KOPT-K1 (cell line): ENCODE data around the gene YKT6.

ENCODE experiments used
- H3K27ac ChIP-seq: fragments of 200-600 bp; sonication (generic); 2 replicates; pipeline ENCODE4 v1.5.1; 2016; ENCODE audit warnings: antibody characterized with exemption, mild to moderate bottlenecking, low read depth, low read length; ENCODE audit not compliant: poor library complexity, severe bottlenecking
- H3K36me3 ChIP-seq: fragments of 200-600 bp; sonication (generic); 2 replicates; pipeline ENCODE4 v1.5.1; 2017; ENCODE audit warnings: antibody characterized with exemption, mild to moderate bottlenecking, low read length, moderate library complexity; ENCODE audit not compliant: insufficient read depth
- H3K9me3 ChIP-seq: fragments of 200-600 bp; sonication (generic); 2 replicates; pipeline ENCODE4 v1.5.1; 2017; ENCODE audit warnings: antibody characterized with exemption, low read length, mild to moderate bottlenecking; ENCODE audit not compliant: insufficient read depth, poor library complexity, severe bottlenecking

The YKT6 gene

GRCh38 chr7:44217223-44217714, 16.5 kb downstream of the YKT6 start:
- Histone ChIP-seq H3K9me3 (no peaks in the 10 kb centered on the region), H3K27ac (no peak overlapping the region)

GRCh38 chr7:44217852-44218402, 17.1 kb downstream of the YKT6 start:
- H3K9me3 ChIP-seq: no peaks in the 10 kb centered on the region
- peaks cover 21% of the 10 kb centered on the region for H3K36me3 ChIP-seq
- H3K27ac ChIP-seq: no peak overlapping the region

More at GRCh38 chr7:44217223-44217714, 16.5 kb downstream of the YKT6 start:
- H3K36me3 ChIP-seq: peaks cover 27% of the 10 kb centered on the region

DNA sequence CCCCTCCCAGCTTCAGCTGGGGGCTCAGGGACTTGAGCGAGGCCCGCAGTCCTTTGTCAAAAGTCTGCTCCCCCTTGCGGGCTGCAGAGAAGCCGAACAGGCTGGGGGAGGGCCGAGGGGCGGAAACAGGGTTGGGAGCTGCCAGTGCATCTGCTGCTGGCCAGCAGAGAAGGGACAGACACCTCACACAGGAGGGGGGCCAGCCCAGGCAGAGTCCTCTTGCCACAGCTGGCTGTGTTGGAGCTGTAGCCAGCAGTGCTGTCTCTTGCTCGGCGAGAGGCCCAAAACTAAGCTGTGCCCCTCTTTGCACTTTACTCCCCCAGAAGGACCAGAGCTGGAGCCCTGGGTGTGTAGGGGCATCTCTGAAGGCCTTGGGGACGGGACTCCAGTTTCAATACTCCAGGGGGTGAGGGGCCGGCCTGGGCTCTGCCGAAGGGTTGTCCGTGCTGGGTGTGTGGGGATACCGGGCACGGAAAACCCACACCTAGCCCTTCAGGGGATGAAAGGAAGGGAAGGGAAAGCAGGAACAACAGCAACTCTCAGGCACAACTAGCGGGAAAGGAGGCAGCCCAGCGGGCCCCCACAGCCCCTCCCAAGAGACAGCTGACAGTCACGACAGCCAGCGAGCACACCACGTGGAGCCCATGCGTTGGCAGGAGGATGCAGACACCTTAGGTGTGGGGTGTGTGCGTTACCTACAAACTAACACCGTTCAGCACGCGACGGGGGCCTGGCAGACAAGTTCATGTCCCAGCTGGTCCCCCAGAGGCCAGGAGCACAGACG, 17.8 kb downstream of the YKT6 start:
- Histone ChIP-seq H3K36me3 (peaks cover 14% of the 10 kb centered on the region; the same call in 1 of the 2 replicates), H3K27ac (no peak overlapping the region), H3K9me3 (no peaks in the 10 kb centered on the region)

- Histone ChIP-seq H3K36me3 (peaks cover 5% of the 10 kb centered on the region; the same call in 1 of the 2 replicates), H3K9me3 (no peaks in the 10 kb centered on the region), H3K27ac (no peak overlapping the region)
Measured at GRCh38 chr7:44219371-44220045, 18.7 kb downstream of the YKT6 start.

DNA sequence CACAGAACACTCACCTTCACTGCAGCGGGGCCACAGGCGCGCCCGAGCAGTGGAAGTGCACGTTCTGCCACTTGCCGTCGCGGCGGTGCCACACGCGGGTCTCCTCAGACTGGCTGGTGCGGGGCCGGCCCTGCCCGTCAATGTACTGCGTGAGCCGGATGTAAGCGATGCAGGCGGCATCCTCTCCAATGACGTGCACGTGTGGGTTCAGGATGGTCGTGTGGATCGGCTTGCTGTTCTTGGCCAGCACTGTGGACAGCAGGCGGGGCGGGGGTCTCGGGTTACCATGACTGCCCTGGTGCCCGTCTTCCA, 19.2 kb downstream of the YKT6 start:
- no peaks in the 10 kb centered on the region for H3K9me3 ChIP-seq
- peaks cover under 1% of the 10 kb centered on the region; the same call in 1 of the 2 replicates for H3K36me3 ChIP-seq
- no peak overlapping the region for H3K27ac ChIP-seq

DNA sequence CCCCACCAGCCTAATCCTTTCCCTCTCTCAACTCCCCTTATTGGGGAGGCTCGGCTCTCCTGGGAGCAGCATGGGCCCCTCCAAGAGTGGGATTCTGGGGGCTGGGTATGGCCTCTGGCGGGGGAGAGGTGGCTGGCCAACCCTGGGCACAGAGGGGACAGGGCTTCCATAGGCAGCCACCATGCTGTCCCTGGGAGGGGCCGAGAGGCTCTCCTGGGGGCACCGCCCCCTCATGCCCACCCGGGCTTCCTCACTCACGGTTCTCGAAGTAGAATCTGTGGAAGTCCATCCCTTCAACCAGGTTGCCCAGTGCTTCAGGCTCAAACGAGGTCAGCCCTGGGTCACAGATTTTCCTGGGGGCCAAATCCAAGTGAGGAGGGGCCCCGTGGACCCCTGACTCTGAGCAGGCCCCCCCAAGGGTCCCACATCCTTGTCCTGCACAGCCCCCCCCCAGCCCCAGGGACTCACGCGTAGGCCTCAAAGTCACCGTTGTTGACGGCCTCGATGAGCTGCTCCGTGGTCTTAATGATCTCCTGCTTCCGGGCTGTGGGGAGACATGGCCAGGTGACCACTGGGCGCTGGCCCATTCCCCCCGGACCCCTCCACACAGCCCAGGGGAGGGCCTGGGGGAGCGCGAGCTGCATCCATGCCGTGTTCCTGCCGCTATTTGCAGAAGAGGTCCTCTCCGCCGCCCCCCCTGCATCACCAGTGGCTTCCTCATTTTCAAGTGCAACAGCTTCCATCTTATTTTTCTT, 19.8 kb downstream of the YKT6 start:
- H3K27ac ChIP-seq: no peak overlapping the region
- H3K9me3 ChIP-seq: no peaks in the 10 kb centered on the region
- no peaks in the 10 kb centered on the region; the same call in 1 of the 2 replicates for H3K36me3 ChIP-seq

DNA sequence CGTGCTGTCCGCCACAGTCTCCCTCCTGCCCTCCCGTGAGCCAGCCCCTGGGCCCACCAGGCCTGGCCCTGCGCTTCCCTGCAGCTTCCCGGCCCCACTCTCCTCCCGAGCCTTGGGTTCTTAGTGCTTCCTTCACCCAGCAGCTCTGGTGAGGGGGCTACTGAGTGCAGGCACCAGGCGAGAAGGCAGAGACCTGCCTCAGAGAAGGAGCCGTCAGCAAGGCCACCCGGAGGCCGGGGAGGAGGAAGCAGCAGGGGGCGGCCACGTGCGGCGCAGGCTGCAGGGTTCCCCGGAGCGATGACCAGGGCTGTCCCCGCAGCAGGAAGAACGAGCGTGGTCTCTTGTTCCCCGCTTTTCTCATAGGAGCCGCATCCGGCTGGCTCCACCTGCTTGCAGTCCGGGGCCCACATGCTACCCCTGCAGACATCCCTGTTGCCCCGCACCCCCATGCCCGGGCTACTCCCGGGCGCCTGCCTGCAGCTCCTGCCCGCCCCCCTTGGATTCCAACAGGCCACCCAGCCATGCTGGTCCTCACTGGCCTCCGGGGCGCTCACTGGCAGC, 20.5 kb downstream of the YKT6 start:
- H3K27ac ChIP-seq: no peak overlapping the region
- no peaks in the 10 kb centered on the region for H3K36me3 ChIP-seq

GRCh38 chr7:44222074-44222473, 21.3 kb downstream of the YKT6 start:
- H3K9me3 ChIP-seq: no peaks in the 10 kb centered on the region
- H3K27ac ChIP-seq: no peak overlapping the region
- no peaks in the 10 kb centered on the region for H3K36me3 ChIP-seq

More for the DNA sequence above, 20.5 kb downstream of the YKT6 start:
- no peaks in the 10 kb centered on the region for H3K9me3 ChIP-seq

DNA sequence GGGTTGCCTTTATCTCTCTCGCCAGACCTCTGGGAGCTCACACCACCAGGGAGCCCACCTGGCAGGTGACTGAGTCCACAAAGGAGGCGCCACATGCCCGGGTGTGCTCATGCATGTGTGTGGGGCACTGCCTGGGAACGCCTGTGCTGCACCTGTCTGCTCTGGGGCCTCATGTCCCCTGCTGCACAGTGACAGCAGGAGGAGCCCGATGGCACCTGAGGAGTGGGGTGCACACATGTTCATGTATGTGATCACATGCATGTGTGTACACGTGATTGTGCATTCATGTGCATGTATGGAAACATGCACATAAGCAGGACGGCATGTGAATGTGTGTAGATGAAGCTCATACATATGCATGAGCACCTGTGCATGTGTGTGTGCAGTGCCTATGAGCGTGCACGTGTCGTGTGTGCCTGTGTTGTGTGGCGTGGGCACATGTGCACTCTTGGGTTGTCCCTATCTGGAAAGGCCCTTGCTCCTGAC, 22.0 kb downstream of the YKT6 start:
- H3K27ac ChIP-seq: no peak overlapping the region
- no peaks in the 10 kb centered on the region for H3K9me3 ChIP-seq
- no peaks in the 10 kb centered on the region for H3K36me3 ChIP-seq

- Histone ChIP-seq H3K27ac (no peak overlapping the region), H3K36me3 (no peaks in the 10 kb centered on the region)
Measured at GRCh38 chr7:44223362-44224079, 22.7 kb downstream of the YKT6 start.

GRCh38 chr7:44224080-44224973, 23.5 kb downstream of the YKT6 start:
- no peak overlapping the region for H3K27ac ChIP-seq
- H3K36me3 ChIP-seq: no peaks in the 10 kb centered on the region
- H3K9me3 ChIP-seq: no peaks in the 10 kb centered on the region

More at GRCh38 chr7:44223362-44224079, 22.7 kb downstream of the YKT6 start:
- H3K9me3 ChIP-seq: no peaks in the 10 kb centered on the region

DNA sequence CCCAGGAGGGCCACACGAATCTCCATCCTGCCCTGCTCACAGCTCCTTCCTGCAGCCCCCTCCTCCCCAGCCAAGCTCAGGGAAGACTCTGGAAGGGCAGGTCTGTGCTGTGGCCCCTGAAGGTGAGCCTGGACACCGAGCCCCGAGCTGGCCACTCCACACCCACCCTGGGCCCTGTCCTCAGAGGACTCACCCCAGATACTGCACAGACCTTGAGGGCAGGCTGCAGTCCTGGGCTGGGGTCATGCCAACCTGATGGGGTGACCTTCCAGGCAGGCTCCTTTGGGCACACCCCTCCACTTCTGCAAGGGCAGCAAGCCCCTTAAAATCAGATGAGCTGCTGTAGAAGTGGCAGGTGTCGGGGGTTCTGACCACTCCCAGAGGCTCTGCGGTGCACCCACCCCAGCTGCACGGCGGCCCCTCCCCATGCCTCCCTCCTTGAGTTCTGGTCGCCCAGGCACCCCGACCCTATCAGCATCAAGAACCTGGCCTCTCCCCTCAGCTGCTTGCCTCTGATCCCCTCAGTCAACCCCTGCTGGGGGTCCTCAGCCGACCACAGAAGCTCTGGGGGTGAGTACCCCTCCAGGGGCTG, 24.3 kb downstream of the YKT6 start:
- Histone ChIP-seq H3K9me3 (no peaks in the 10 kb centered on the region), H3K36me3 (no peaks in the 10 kb centered on the region), H3K27ac (no peak overlapping the region)
